ENCODE data around the gene CHST8.

CHST8 gene

GRCh38 chr19:33805840-33806433 lies 184.2 kb downstream of the CHST8 start:
- TF ChIP-seq CTCF (conservative IDR thresholded peaks at IDR 0.05; ENCODE audit: low read depth, low read length), result no peak
- DNase-seq (ENCODE audit: low read depth), result no peak
- H3K4me3 ChIP-seq (ENCODE audit: low read depth, low read length), result no peak overlapping the region

- H3K4me3 ChIP-seq (ENCODE audit: low read depth, low read length), result no peak overlapping the region
- DNase-seq (ENCODE audit: low read depth), result no peak
- no peak for TF ChIP-seq CTCF (conservative IDR thresholded peaks at IDR 0.05; ENCODE audit: low read depth, low read length)
Measured at GRCh38 chr19:33806434-33806881, 184.7 kb downstream of the CHST8 start.

- DNase-seq (ENCODE audit: low read depth), result no peak
- H3K4me3 ChIP-seq (ENCODE audit: low read depth, low read length), result no peak overlapping the region
- no peak for TF ChIP-seq CTCF (conservative IDR thresholded peaks at IDR 0.05; ENCODE audit: low read depth, low read length)
Measured at GRCh38 chr19:33808399-33808798, 186.6 kb downstream of the CHST8 start.

GRCh38 chr19:33809960-33810359 lies 188.2 kb downstream of the CHST8 start:
- H3K4me3 ChIP-seq (ENCODE audit: low read depth, low read length), result no peak overlapping the region
- TF ChIP-seq CTCF (conservative IDR thresholded peaks at IDR 0.05; ENCODE audit: low read depth, low read length), result no peak
- peak; percentile 51 for DNase-seq (ENCODE audit: low read depth)

GRCh38 chr19:33810821-33811220 lies 189.1 kb downstream of the CHST8 start:
- no peak for DNase-seq (ENCODE audit: low read depth)
- no peak overlapping the region for H3K4me3 ChIP-seq (ENCODE audit: low read depth, low read length)
- no peak for TF ChIP-seq CTCF (conservative IDR thresholded peaks at IDR 0.05; ENCODE audit: low read depth, low read length)

GRCh38 chr19:33811246-33811645 lies 189.5 kb downstream of the CHST8 start:
- TF ChIP-seq CTCF (conservative IDR thresholded peaks at IDR 0.05; ENCODE audit: low read depth, low read length), result no peak
- H3K4me3 ChIP-seq (ENCODE audit: low read depth, low read length), result no peak overlapping the region
- DNase-seq (ENCODE audit: low read depth), result no peak

GRCh38 chr19:33811736-33812387 lies 190.1 kb downstream of the CHST8 start:
- H3K4me3 ChIP-seq (ENCODE audit: low read depth, low read length), result no peak overlapping the region
- no peak for TF ChIP-seq CTCF (conservative IDR thresholded peaks at IDR 0.05; ENCODE audit: low read depth, low read length)
- DNase-seq (ENCODE audit: low read depth), result no peak
